DND-41 (cell line): ENCODE results near the gene TUT4.

ENCODE experiments used
- ATAC-seq: fragments of 200-7000 bp; cut with Tn5 transposase; 3 replicates; pipeline ENCODE4 v1.9.1; 2021; ENCODE audit warnings: low read depth; ENCODE audit not compliant: insufficient read depth
- DNase-seq: peaks from one replicate; pipeline ENCODE4 v3.0.0-alpha.2; 2020
- H2AFZ ChIP-seq: 2 replicates; pipeline ENCODE4 v1.6.0; 2012; ENCODE audit warnings: low read depth, low read length
- H3K27ac ChIP-seq: 2 replicates; pipeline ENCODE4 v1.5.1; 2012; ENCODE audit warnings: low read length, inconsistent platforms
- H3K27me3 ChIP-seq: fragments of 200-600 bp; sonication (generic); 2 replicates; pipeline ENCODE4 v1.6.0; 2012; ENCODE audit warnings: low read length, mild to moderate bottlenecking, inconsistent platforms; ENCODE audit not compliant: insufficient read depth, poor library complexity
- H3K36me3 ChIP-seq: 2 replicates; pipeline ENCODE4 v1.5.1; 2012; ENCODE audit warnings: low read length, inconsistent platforms; ENCODE audit not compliant: insufficient read depth
- H3K4me1 ChIP-seq: 2 replicates; pipeline ENCODE4 v1.5.1; 2012; ENCODE audit warnings: mild to moderate bottlenecking, low read length; ENCODE audit not compliant: insufficient read depth
- H3K4me2 ChIP-seq: 2 replicates; pipeline ENCODE4 v1.6.0; 2012; ENCODE audit warnings: mild to moderate bottlenecking, moderate library complexity, low read length, inconsistent platforms; ENCODE audit not compliant: insufficient read depth
- H3K4me3 ChIP-seq, 2 experiments: fragments of 200-600 bp in 1 of 2; shearing (Covaris generic) in 1 of 2; 2 replicates each; pipeline ENCODE4 v1.5.1; 2012 to 2016; ENCODE audit warnings: inconsistent platforms in 2 of 2, low read length in 2 of 2, mild to moderate bottlenecking in 2 of 2, low read depth in 1 of 2, moderate library complexity in 1 of 2
- H3K79me2 ChIP-seq: 2 replicates; pipeline ENCODE4 v1.6.0; 2012; ENCODE audit warnings: low read length, inconsistent platforms; ENCODE audit not compliant: insufficient read depth
- H3K9ac ChIP-seq: 2 replicates; pipeline ENCODE4 v1.6.0; 2012; ENCODE audit warnings: low read depth, mild to moderate bottlenecking, inconsistent platforms, low read length, moderate library complexity
- H3K9me3 ChIP-seq: 2 replicates; pipeline ENCODE4 v1.5.1; 2012; ENCODE audit warnings: low read length, moderate library complexity, mild to moderate bottlenecking, inconsistent platforms; ENCODE audit not compliant: insufficient read depth, severe bottlenecking
- H4K20me1 ChIP-seq: 2 replicates; pipeline ENCODE4 v1.6.0; 2012; ENCODE audit warnings: low read length; ENCODE audit not compliant: insufficient read depth
- EZH2 ChIP-seq: IDR thresholded peaks from 3 replicates; pipeline ENCODE4 v1.6.1; 2012; ENCODE audit warnings: borderline replicate concordance, low read depth, mild to moderate bottlenecking, moderate library complexity, low read length, inconsistent platforms; ENCODE audit not compliant: severe bottlenecking
- TF ChIP-seq, protein P1 (sequence below): IDR thresholded peaks from 2 replicates; pipeline ENCODE4 v1.5.1; 2012; ENCODE audit warnings: borderline replicate concordance, low read length, moderate library complexity, mild to moderate bottlenecking; ENCODE audit not compliant: poor library complexity, severe bottlenecking; ENCODE audit errors: extremely low read depth

Gene TUT4, protein sequence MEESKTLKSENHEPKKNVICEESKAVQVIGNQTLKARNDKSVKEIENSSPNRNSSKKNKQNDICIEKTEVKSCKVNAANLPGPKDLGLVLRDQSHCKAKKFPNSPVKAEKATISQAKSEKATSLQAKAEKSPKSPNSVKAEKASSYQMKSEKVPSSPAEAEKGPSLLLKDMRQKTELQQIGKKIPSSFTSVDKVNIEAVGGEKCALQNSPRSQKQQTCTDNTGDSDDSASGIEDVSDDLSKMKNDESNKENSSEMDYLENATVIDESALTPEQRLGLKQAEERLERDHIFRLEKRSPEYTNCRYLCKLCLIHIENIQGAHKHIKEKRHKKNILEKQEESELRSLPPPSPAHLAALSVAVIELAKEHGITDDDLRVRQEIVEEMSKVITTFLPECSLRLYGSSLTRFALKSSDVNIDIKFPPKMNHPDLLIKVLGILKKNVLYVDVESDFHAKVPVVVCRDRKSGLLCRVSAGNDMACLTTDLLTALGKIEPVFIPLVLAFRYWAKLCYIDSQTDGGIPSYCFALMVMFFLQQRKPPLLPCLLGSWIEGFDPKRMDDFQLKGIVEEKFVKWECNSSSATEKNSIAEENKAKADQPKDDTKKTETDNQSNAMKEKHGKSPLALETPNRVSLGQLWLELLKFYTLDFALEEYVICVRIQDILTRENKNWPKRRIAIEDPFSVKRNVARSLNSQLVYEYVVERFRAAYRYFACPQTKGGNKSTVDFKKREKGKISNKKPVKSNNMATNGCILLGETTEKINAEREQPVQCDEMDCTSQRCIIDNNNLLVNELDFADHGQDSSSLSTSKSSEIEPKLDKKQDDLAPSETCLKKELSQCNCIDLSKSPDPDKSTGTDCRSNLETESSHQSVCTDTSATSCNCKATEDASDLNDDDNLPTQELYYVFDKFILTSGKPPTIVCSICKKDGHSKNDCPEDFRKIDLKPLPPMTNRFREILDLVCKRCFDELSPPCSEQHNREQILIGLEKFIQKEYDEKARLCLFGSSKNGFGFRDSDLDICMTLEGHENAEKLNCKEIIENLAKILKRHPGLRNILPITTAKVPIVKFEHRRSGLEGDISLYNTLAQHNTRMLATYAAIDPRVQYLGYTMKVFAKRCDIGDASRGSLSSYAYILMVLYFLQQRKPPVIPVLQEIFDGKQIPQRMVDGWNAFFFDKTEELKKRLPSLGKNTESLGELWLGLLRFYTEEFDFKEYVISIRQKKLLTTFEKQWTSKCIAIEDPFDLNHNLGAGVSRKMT (N-terminal part only)

DNA sequence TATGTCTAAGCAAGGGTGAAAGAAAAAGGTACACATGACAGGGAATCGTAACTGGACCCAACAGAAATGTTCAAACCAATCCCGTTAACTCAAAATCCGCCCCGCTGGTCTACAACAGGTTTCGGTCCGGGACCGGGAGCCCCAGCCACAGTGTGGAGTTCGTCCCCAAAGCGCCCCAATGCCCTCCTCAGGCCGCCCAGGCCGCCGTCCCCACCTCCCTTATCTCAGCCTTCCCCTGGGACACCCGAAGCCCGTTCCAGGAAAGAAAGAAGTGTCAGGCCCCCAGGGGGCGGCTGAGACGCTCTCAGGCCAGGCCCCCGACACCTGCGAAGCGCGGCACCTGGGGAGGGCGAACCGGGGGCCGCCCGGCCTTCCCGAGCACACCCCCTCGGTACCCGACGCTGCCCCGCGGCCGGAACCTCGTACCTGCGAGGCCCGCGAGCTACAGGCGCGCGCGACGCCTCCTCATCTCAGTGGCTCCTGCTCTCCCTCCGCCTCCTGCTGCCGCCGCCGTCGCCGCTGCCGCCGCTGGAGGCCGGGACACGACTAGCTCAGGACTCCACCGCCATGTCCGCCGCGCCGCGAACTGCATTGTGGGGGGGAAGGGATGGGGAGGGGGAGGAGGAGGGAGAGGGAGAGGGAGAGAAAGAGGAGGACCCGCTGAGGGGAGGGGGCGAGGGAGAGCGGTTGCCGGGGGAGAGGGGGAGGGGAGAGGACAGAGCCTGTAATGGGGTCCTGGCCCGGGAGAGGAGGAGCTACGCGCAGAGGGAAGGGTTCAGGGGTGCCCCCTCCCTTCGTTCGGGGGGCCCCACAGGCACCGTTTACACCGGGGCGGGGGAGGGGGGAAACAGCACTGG, at the start of gene TUT4:
Gene TUT4 (minus strand): TSS at position 588 of the 857 bp plus-strand sequence. CDS start 26,812 bp downstream, outside the sequence.
- peaks cover 47% of the 10 kb centered on the region for H3K4me1 ChIP-seq
- peak within 1 kb of the TSS; percentile 99 for H3K9ac ChIP-seq
- no peaks in the 10 kb centered on the region for H3K27me3 ChIP-seq
- peak; percentile 69 for ATAC-seq
- H3K4me3 ChIP-seq = peak within 1 kb of the TSS; percentile 86 to 90
- no peaks in the 10 kb centered on the region for H3K9me3 ChIP-seq
- H3K27ac ChIP-seq = peak within 1 kb of the TSS; percentile 97
- peak; percentile 93 for DNase-seq
- H2AFZ ChIP-seq = peak within 1 kb of the TSS; percentile 97
- peaks cover 66% of the 10 kb centered on the region for H3K79me2 ChIP-seq
- peak within 1 kb of the TSS; percentile 90 for H3K4me2 ChIP-seq
- H3K36me3 ChIP-seq = no peaks in the 10 kb centered on the region; the same call in 1 of the 2 replicates
- peaks cover 31% of the 10 kb centered on the region; the same call in 1 of the 2 replicates for H4K20me1 ChIP-seq
- TF ChIP-seq, protein P1, sequence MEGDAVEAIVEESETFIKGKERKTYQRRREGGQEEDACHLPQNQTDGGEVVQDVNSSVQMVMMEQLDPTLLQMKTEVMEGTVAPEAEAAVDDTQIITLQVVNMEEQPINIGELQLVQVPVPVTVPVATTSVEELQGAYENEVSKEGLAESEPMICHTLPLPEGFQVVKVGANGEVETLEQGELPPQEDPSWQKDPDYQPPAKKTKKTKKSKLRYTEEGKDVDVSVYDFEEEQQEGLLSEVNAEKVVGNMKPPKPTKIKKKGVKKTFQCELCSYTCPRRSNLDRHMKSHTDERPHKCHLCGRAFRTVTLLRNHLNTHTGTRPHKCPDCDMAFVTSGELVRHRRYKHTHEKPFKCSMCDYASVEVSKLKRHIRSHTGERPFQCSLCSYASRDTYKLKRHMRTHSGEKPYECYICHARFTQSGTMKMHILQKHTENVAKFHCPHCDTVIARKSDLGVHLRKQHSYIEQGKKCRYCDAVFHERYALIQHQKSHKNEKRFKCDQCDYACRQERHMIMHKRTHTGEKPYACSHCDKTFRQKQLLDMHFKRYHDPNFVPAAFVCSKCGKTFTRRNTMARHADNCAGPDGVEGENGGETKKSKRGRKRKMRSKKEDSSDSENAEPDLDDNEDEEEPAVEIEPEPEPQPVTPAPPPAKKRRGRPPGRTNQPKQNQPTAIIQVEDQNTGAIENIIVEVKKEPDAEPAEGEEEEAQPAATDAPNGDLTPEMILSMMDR = peak; percentile 30
- TF ChIP-seq EZH2 = no peak

DNA sequence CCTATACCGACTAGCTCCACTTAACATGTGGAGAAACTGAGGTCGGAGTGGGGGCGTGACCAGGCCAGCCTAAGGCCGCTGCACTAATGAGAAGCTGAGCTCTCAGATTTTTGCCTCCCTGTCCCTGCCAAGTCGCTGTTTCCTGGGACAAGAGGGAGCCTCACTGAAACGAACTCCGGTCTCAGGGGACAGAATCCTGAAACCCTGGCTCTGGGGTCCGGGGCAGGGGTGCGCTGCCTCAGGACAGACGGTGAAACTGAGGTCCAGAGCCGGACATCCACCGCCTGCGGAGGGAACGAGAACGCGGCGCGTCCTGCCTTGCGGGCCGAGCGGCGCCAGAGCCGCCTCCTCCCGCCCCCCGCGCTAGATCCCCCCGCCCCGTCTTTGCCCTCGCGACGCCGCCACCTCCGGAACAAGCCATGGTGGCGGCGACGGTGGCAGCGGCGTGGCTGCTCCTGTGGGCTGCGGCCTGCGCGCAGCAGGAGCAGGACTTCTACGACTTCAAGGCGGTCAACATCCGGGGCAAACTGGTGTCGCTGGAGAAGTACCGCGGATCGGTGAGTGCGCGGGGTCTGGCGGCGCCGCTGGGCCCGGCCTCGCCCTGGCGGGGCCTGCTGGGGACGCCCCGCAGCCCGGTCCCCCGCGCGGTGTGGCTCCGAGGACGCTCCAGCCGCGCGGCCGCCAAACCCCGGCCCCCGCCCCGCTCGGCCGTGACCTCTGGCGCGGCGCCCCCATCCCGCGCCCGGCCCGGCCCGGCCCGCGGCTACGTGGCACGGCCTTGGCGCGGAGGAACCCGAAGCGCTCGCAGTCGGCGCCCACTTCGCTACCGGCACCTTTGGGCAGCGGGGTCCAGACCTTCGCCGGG, 49.3 kb upstream of the TUT4 start, which contains the start of gene GPX7:
Gene GPX7 (plus strand): TSS at position 381 of the 865 bp plus-strand sequence. CDS start 39 bp downstream, at position 420.
- H3K4me1 ChIP-seq = peaks cover 38% of the 10 kb centered on the region
- peak within 1 kb of the TSS; percentile 73 for H3K4me2 ChIP-seq
- no peaks in the 10 kb centered on the region for H3K9me3 ChIP-seq
- no peaks in the 10 kb centered on the region for H4K20me1 ChIP-seq
- no peaks in the 10 kb centered on the region for H3K27me3 ChIP-seq
- ATAC-seq (peak; percentile 81), DNase-seq (peak; percentile 70)
- peak within 1 kb of the TSS; percentile 92 for H2AFZ ChIP-seq
- peaks cover 27% of the 10 kb centered on the region for H3K36me3 ChIP-seq
- H3K79me2 ChIP-seq = peaks cover 38% of the 10 kb centered on the region
- H3K9ac ChIP-seq = peak within 1 kb of the TSS; percentile 62
- no peak for TF ChIP-seq EZH2
- TF ChIP-seq, protein P1 = no peak
- H3K4me3 ChIP-seq = peak within 1 kb of the TSS; percentile 48 to 59
- H3K27ac ChIP-seq = peak within 1 kb of the TSS; percentile 71
